ENCODE measurements around the gene QRFP.

- TF ChIP-seq POLR2AphosphoS5 (IDR thresholded peaks at IDR 0.05; ENCODE audit: low read depth, low read length) (no peak), CTCF (IDR thresholded peaks at IDR 0.05) (no peak), RFX5 (IDR thresholded peaks at IDR 0.05; ENCODE audit: low read length) (no peak), NRF1 (IDR thresholded peaks at IDR 0.05; ENCODE audit: low read depth, low read length) (no peak), EP300 (IDR thresholded peaks at IDR 0.05; ENCODE audit: borderline replicate concordance in 1 of 2, low read depth in 1 of 2, low read length in 1 of 2) (no peak; a peak in 1 of 4 replicates)
Measured at GRCh38 chr9:130868230-130868629, 28.4 kb downstream of the QRFP start.

Measured in SK-N-SH (cell line).